Upper lobe of left lung (tissue), 6 donors: Measurements from ENCODE around the gene JAZF1. TPM values are rescaled to one million over a fixed set of nuclear protein-coding genes. Genes with fewer than 3 reads are reported as not detected.
A peak's percentile ranks its signal among the peaks of the same experiment; 100 is the strongest.

Source experiments
- ATAC-seq, 2 donors: fragments of 200-7000 bp; cut with Tn5 transposase; one replicate each; pipeline ENCODE4 v1.9.1; 2022; ENCODE audit warnings: mild to moderate bottlenecking in 2 of 2, moderate library complexity in 2 of 2; ENCODE audit not compliant: low FRiP score in 2 of 2
- DNase-seq, 2 donors: peaks; one replicate each; pipeline ENCODE4 v3.0.0-alpha.2; 2019 to 2020
- H3K27ac ChIP-seq, 4 donors: fragments of 200-600 bp; sonication (generic); one replicate each; pipeline ENCODE4 v1.5.1; 2016 to 2019
- H3K27me3 ChIP-seq, 4 donors: fragments of 200-600 bp; sonication (generic); one replicate each; pipeline ENCODE4 v1.5.1; 2017 to 2019
- H3K36me3 ChIP-seq, 4 donors: fragments of 200-600 bp; sonication (generic); one replicate each; pipeline ENCODE4 v1.5.1; 2016 to 2019
- H3K4me1 ChIP-seq, 4 donors: fragments of 200-600 bp; sonication (generic); one replicate each; pipeline ENCODE4 v1.5.1; 2018 to 2019
- H3K4me3 ChIP-seq, 4 donors: fragments of 200-600 bp; sonication (generic); one replicate each; pipeline ENCODE4 v1.5.1; 2017 to 2019; ENCODE audit warnings: mild to moderate bottlenecking in 2 of 4, moderate library complexity in 1 of 4
- H3K9me3 ChIP-seq, 4 donors: fragments of 200-600 bp; sonication (generic); one replicate each; pipeline ENCODE4 v1.5.1; 2018 to 2019
- CTCF ChIP-seq, 6 experiments: fragments of 450-650 bp in 4 of 6; fragments of 200-600 bp in 2 of 6; sonication (generic) in 2 of 6; IDR thresholded peaks; one replicate each; pipeline ENCODE4 v1.5.1; 2016 to 2019; ENCODE audit warnings: antibody characterized with exemption in 6 of 6
- EP300 ChIP-seq, 4 donors: sonication (generic); formaldehyde crosslinking; IDR thresholded peaks; one replicate each; pipeline ENCODE4 v1.5.1; 2017; ENCODE audit warnings: antibody characterized with exemption in 4 of 4, control low read depth in 2 of 4
- POLR2A ChIP-seq, 4 donors: fragments of 450-650 bp; IDR thresholded peaks; one replicate each; pipeline ENCODE4 v1.5.1; 2016 to 2017; ENCODE audit warnings: antibody characterized with exemption in 4 of 4, mild to moderate bottlenecking in 2 of 4
- POLR2AphosphoS5 ChIP-seq, 2 donors: sonication (generic); formaldehyde crosslinking; IDR thresholded peaks; one replicate each; pipeline ENCODE4 v1.5.1; 2017; ENCODE audit warnings: antibody characterized with exemption in 2 of 2
- WGBS, 2 donors: methylation state at CpG; one replicate each; pipeline ENCODE4 v1.1.5; 2017 to 2018; 5-methylcytosine and 5-hydroxymethylcytosine counted together
- total RNA-seq, 6 donors: library from RNA; depleted of rRNA in 4 of 6; stranded (reverse); fragments of >200 nt in 4 of 6; gene quantifications; one replicate each; pipeline versions ENCODE4 v1.1.0 to v1.2.1, GENCODE V29; 2016 to 2021
- donor health status: DM: no; HTN: no; CAD: no; lungs with moderate emphysema.
- donor health status: DM: no; HTN: yes; CAD: no; lungs with severe emphysema.

Gene JAZF1
- total RNA-seq, 6 donors from 2014 or later: 4.2 to 19.4 (median 12.4) TPM

DNA sequence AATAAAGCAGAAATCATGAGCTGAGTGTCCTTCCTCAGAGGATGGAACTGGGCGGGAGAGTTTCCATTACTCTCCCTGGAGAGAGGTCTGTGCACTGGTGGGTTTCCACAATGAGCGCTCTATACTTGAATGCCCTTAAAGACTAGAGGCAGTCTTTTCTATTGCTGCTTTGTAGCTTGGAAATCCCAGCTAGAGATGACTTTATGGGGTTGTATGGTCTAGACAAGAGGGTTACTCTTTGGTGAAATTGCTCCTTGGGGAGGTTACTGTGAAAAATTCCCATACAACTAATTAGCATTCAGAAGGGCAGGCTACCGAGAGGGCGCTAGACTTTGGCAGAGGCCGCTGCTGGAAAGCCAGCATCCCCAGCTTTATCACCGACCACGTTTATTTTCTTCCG is 303.8 kb downstream of the JAZF1 start:
- Histone ChIP-seq H3K4me3 (no peak overlapping the region), H3K36me3 (no peaks in the 10 kb centered on the region), H3K4me1 (peaks cover 12 to 27% (median 17%) of the 10 kb centered on the region in 4 donors), H3K27ac (no peak overlapping the region), H3K9me3 (no peaks in the 10 kb centered on the region), H3K27me3 (no peaks in the 10 kb centered on the region)
- ATAC-seq (no peak), DNase-seq (no peak)
- no peak for TF ChIP-seq EP300 (IDR thresholded peaks at IDR 0.05)
- no peak for TF ChIP-seq CTCF (IDR thresholded peaks at IDR 0.05)
- no peak for TF ChIP-seq POLR2A (IDR thresholded peaks at IDR 0.05)
- TF ChIP-seq POLR2AphosphoS5 (IDR thresholded peaks at IDR 0.05): no peak
- WGBS, 2 donors: 90% methylated on average over 8 of the region's 8 CpGs

DNA sequence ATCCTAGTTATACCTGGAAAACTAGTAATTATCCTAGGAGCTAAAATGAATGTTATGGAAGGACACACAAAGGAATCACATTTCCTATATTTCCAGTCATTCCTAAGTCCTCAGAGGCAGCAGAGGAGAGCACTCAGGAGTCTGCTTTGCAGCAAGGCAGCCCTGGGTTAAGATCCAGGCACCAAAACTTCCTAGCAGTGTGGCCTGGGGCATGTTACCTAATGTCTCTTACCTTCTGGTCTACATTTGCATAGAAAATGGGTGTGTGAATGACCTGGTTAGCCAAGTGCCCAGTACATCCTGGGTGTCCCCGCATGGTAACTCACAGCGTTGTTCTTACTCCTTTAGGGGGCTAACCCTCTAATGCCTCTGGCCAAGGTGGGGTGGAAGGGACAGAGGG is 304.8 kb downstream of the JAZF1 start:
- Histone ChIP-seq H3K27ac (no peak overlapping the region), H3K4me3 (no peak overlapping the region), H3K27me3 (no peaks in the 10 kb centered on the region), H3K4me1 (peaks cover 12 to 27% (median 17%) of the 10 kb centered on the region in 4 donors), H3K36me3 (no peaks in the 10 kb centered on the region), H3K9me3 (no peaks in the 10 kb centered on the region)
- WGBS, 2 donors: 94 to 100% methylated on average over 2 of the region's 2 CpGs
- DNase-seq (no peak), ATAC-seq (no peak)
- no peak for TF ChIP-seq EP300 (IDR thresholded peaks at IDR 0.05)
- TF ChIP-seq POLR2AphosphoS5 (IDR thresholded peaks at IDR 0.05): no peak
- no peak for TF ChIP-seq POLR2A (IDR thresholded peaks at IDR 0.05)
- no peak for TF ChIP-seq CTCF (IDR thresholded peaks at IDR 0.05)

DNA sequence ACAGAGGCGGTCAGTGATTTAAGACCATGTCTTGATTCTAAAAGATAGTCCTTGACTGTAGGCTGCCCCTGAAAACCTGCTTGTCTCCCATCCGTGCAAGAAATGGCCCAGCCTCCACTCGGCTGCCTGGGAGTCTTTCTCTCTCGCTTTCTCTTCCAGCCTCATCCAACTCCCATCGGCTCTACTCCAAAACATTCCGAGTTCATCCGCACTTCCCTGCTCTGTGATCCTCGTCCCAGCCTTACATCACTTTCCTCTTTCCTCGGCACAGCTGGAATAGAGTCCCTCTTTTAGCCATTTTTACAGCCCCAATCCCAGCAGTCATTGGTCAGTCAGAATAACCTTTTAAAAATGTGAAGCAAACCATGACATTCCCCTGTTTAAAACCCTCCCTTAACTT is 305.5 kb downstream of the JAZF1 start:
- 95 to 97% methylated on average over 9 of the region's 9 CpGs for WGBS, 2 donors
- no peak for ATAC-seq
- Histone ChIP-seq H3K27ac (no peak overlapping the region), H3K36me3 (no peaks in the 10 kb centered on the region), H3K9me3 (no peaks in the 10 kb centered on the region), H3K27me3 (no peaks in the 10 kb centered on the region), H3K4me3 (no peak overlapping the region), H3K4me1 (peaks cover 12 to 27% (median 17%) of the 10 kb centered on the region in 4 donors)
- no peak for TF ChIP-seq CTCF (IDR thresholded peaks at IDR 0.05)
- TF ChIP-seq POLR2AphosphoS5 (IDR thresholded peaks at IDR 0.05): no peak
- no peak for TF ChIP-seq EP300 (IDR thresholded peaks at IDR 0.05)
- TF ChIP-seq POLR2A (IDR thresholded peaks at IDR 0.05): no peak
- no peak for DNase-seq

- WGBS, 2 donors: 62 to 63% methylated on average over 13 of the region's 13 CpGs
- Histone ChIP-seq H3K27ac (peak overlapping the region in 3 of 4 donors; percentile 18 to 61 (median 27)), H3K36me3 (no peaks in the 10 kb centered on the region), H3K4me3 (no peak overlapping the region), H3K9me3 (no peaks in the 10 kb centered on the region), H3K27me3 (no peaks in the 10 kb centered on the region), H3K4me1 (peaks cover 12 to 27% (median 17%) of the 10 kb centered on the region in 4 donors)
- ATAC-seq (peak; percentile 53 to 72), DNase-seq (peak; percentile 69 to 83)
- TF ChIP-seq POLR2AphosphoS5 (IDR thresholded peaks at IDR 0.05) (peak in 1 of 2 donors; percentile 13), EP300 (IDR thresholded peaks at IDR 0.05) (no peak)
Measured at GRCh38 chr7:27873981-27874957, 306.3 kb downstream of the JAZF1 start.

DNA sequence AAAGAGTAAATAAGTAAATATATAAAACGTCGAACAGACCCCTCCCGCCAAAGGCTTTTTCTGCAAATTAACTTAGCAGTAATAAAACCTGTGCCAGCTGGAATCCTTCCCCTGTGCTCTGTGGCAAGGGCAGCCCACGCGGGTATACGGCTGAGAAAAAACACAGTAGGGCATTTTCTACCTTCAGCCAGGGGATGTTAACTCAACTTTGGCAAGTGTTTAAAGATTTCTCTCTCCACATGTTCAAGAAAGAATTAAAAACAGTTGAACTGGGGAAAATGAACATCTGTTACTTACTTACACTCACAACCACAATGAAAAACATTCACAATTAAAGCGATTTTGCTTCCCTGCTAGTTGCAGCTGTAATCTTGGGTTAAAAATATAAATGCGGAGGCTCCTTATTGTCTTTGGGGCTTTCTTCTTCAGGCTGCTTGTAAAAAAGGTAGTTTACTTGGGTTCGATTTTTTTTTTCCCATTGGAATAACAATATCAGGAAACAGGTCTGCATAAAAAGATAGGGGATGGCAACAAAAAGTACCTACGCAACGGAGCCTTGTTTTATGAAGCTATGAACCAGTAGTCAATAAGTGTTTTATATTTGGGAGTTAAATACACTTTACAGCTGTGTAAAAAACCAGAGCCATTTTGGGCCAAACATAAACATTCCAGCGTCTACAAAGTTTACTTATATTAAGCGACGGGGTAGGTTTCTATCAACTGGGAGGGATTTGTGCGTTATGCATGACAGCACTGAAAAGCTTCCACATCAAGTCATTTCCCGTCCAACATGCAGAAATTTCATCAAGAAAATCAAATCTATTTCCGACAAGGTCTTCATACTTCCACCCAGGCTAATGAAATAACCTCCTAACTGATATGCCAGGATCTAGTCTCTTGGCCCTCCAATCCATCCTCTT is 308.0 kb downstream of the JAZF1 start:
- 67 to 71% methylated on average over 17 of the region's 17 CpGs for WGBS, 2 donors
- DNase-seq: no peak
- no peak for ATAC-seq
- Histone ChIP-seq H3K9me3 (no peaks in the 10 kb centered on the region), H3K4me3 (no peak overlapping the region), H3K36me3 (no peaks in the 10 kb centered on the region), H3K27ac (no peak overlapping the region), H3K27me3 (no peaks in the 10 kb centered on the region), H3K4me1 (peaks cover 12 to 27% (median 17%) of the 10 kb centered on the region in 4 donors)
- TF ChIP-seq POLR2A (IDR thresholded peaks at IDR 0.05) (no peak), CTCF (IDR thresholded peaks at IDR 0.05) (no peak), EP300 (IDR thresholded peaks at IDR 0.05) (no peak), POLR2AphosphoS5 (IDR thresholded peaks at IDR 0.05) (no peak)
